ENCODE data around the gene PEAR1.
A peak's percentile ranks its signal among the peaks of the same experiment; 100 is the strongest.

The PEAR1 gene

GRCh38 chr1:156957634-156958033 lies 64.1 kb downstream of the PEAR1 start:
- no peak for TF ChIP-seq CTCF (IDR thresholded peaks at IDR 0.05; ENCODE audit: borderline replicate concordance, insufficient read depth, low read depth, low read length)
- H3K4me3 ChIP-seq (ENCODE audit: low read depth, low read length): no peak overlapping the region

GRCh38 chr1:156958247-156958714 lies 64.8 kb downstream of the PEAR1 start:
- TF ChIP-seq CTCF (IDR thresholded peaks at IDR 0.05; ENCODE audit: borderline replicate concordance, insufficient read depth, low read depth, low read length): no peak
- H3K4me3 ChIP-seq (ENCODE audit: low read depth, low read length): no peak overlapping the region

GRCh38 chr1:156959414-156959813 lies 65.9 kb downstream of the PEAR1 start:
- no peak overlapping the region for H3K4me3 ChIP-seq (ENCODE audit: low read depth, low read length)
- no peak for TF ChIP-seq CTCF (IDR thresholded peaks at IDR 0.05; ENCODE audit: borderline replicate concordance, insufficient read depth, low read depth, low read length)

- no peak overlapping the region for H3K4me3 ChIP-seq (ENCODE audit: low read depth, low read length)
- TF ChIP-seq CTCF (IDR thresholded peaks at IDR 0.05; ENCODE audit: borderline replicate concordance, insufficient read depth, low read depth, low read length): no peak
These were observed 66.4 kb downstream of the PEAR1 start for GRCh38 chr1:156959925-156960324.

- no peak overlapping the region for H3K4me3 ChIP-seq (ENCODE audit: low read depth, low read length)
- TF ChIP-seq CTCF (IDR thresholded peaks at IDR 0.05; ENCODE audit: borderline replicate concordance, insufficient read depth, low read depth, low read length): peak; percentile 52; the same call in 1 of the 2 replicates
These were observed 68.2 kb downstream of the PEAR1 start for GRCh38 chr1:156961709-156962108.

GRCh38 chr1:156963621-156964020 lies 70.1 kb downstream of the PEAR1 start:
- TF ChIP-seq CTCF (IDR thresholded peaks at IDR 0.05; ENCODE audit: borderline replicate concordance, insufficient read depth, low read depth, low read length): no peak
- H3K4me3 ChIP-seq (ENCODE audit: low read depth, low read length): no peak overlapping the region

GRCh38 chr1:156964441-156964840 lies 70.9 kb downstream of the PEAR1 start:
- H3K4me3 ChIP-seq (ENCODE audit: low read depth, low read length): no peak overlapping the region
- no peak for TF ChIP-seq CTCF (IDR thresholded peaks at IDR 0.05; ENCODE audit: borderline replicate concordance, insufficient read depth, low read depth, low read length)

All from GM12875 (cell line).